Liver (tissue), 3 donors: ENCODE results near the gene SH3RF3.

Experiments used
- CTCF ChIP-seq: fragments of 150-350 bp; IDR thresholded peaks from 2 replicates; pipeline ENCODE4 v1.5.1; 2017; ENCODE audit warnings: improper control_type of control experiment, low read depth, low read length; ENCODE audit not compliant: missing input control
- EGR1 ChIP-seq, 2 donors: IDR thresholded peaks; 2 replicates each; pipeline ENCODE4 v1.6.1; 2016 to 2018; ENCODE audit warnings: antibody characterized with exemption in 2 of 2, low read depth in 2 of 2
- GABPA ChIP-seq, 2 donors: IDR thresholded peaks in 1 of 2; conservative IDR thresholded peaks in 1 of 2; 2 replicates each; pipeline ENCODE4 v1.6.1; 2016; ENCODE audit warnings: antibody characterized with exemption in 2 of 2, mild to moderate bottlenecking in 1 of 2, moderate library complexity in 1 of 2
- RAD21 ChIP-seq, 2 donors: IDR thresholded peaks; 2 replicates each; pipeline ENCODE4 v1.6.1; 2016; ENCODE audit warnings: antibody characterized with exemption in 2 of 2, mild to moderate bottlenecking in 2 of 2
- YY1 ChIP-seq: IDR thresholded peaks from 2 replicates; pipeline ENCODE4 v1.6.1; 2016; ENCODE audit warnings: antibody characterized with exemption, mild to moderate bottlenecking
- donor health status: healthy.
- donor health status: healthy.

GRCh38 chr2:109455731-109456691 lies 327.0 kb downstream of the SH3RF3 start:
- TF ChIP-seq EGR1 (IDR thresholded peaks at IDR 0.05; ENCODE audit: low read depth in 2 of 2) (no peak), CTCF (no peak), YY1 (no peak), RAD21 (IDR thresholded peaks at IDR 0.05) (peak in 1 of 2 donors; percentile 18), GABPA (IDR thresholded peaks at IDR 0.05 in 1 of 2, conservative IDR thresholded peaks at IDR 0.05 in 1 of 2) (no peak)
